HG02943 (cell line): Measurements from ENCODE around the gene TSNAXIP1.
A peak's percentile ranks its signal among the peaks of the same experiment; 100 is the strongest.

ENCODE experiments used
- ATAC-seq: cut with Tn5 transposase; IDR thresholded peaks from one replicate; pipeline ENCODE4 v1.9.1; 2021; ENCODE audit warnings: mild to moderate bottlenecking, low read depth, moderate library complexity; ENCODE audit not compliant: unreplicated experiment

The TSNAXIP1 gene

DNA sequence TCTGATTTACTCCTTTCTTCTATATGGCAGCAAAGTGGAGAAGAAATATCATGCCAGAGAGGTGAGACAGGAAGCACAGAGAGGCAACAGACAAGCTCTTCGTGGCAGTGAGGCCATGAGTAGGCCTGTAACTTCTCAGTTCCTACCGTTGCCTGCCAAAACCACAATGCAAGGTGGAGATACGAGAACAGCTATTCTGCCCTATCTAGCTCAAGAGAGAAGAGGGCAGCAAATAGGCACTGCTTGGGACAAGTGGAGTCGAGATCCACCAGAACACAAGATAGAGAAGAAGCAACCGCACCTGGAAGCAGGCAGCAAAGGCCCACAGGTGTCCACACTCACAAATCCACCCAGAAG is 25.1 kb upstream of the TSNAXIP1 start:
- no peak for ATAC-seq

DNA sequence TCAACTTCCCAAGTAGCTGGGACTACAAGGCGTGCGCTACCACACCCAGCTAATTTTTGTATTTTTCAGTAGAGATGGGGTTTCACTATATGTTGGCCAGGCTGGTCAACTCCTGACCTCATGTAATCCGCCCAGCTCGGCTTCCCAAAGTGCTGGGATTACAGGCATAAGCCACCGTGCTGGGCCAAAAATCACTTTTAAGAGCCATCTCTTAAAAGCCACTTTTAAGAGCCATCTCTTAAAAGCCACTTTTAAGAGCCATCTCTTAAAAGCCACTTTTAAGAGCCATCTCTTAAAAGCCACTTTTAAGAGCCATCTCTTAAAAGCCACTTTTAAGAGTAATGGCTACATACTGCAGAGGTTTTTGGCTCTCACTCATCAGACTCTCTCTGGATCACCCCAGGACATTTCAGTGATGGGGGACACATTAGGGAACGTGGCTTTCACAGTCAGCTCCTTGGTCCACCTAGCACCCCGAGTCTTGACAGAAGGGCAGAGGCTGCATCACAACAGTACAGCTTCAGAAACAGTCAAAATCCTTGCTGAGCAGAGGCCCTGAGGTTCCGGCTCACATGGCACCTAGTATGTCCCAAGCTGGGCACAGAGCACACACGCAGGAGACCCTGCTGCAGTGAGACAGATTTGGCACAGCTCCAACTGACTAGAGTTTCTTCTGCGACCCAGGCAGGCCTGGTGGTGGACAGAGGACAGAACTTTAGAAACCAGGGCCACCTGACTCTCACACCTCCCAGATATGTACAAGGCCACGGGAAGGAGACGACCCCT is 23.9 kb upstream of the TSNAXIP1 start:
- ATAC-seq = no peak

DNA sequence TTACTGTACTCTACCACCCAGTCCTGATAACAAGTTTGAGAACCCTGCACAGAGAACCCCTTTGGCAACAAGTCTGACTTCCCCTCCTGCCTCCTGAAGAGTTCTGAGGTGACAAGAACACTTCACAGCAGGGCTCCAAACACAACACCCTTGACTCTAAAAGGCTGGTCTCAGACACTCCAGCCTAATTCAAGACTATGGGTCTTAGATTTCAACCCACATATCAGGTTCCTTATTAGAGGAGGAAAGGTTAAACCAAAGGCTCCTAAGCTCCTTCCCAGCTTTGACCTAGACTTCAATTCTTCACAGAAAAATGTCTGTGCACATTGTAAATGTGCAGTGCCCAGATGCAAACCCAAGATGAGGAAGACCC is 23.4 kb upstream of the TSNAXIP1 start:
- no peak for ATAC-seq

DNA sequence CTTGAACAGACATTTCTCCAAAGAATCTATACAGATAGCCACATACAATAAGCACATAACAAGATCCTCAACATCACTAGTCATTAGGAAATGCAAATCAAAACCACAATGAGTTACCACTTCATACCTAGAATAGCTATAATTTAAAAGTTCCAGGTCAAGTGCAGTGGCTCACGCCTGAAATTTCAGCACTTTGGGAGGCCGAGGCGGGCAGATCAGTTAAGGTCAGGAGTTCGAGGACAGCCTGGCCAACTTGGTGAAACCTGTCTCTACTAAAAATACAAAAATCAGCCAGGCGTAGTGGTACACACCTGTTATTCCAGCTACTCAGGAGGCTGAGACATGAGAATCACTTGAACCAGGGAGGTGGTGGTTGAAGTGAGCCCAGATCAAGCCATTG is 20.2 kb upstream of the TSNAXIP1 start:
- no peak for ATAC-seq

DNA sequence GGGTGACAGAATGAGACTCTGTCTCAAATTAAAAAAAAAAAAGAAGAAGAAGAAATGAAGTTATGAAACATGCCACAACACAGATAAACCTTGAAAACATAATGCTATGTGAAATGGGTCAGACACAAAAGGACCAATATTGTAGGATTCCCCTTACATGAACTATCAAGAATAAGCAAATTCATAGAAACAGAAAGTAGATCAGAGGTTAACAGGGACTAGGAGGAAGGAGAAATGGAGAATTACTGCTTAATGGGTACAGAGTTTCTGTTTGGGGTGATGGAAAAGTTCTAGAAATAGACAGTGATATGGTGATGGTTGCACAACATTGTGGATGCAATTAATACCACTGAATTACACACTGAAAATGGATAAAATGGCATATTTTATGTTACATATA is 16.6 kb upstream of the TSNAXIP1 start:
- ATAC-seq = no peak

DNA sequence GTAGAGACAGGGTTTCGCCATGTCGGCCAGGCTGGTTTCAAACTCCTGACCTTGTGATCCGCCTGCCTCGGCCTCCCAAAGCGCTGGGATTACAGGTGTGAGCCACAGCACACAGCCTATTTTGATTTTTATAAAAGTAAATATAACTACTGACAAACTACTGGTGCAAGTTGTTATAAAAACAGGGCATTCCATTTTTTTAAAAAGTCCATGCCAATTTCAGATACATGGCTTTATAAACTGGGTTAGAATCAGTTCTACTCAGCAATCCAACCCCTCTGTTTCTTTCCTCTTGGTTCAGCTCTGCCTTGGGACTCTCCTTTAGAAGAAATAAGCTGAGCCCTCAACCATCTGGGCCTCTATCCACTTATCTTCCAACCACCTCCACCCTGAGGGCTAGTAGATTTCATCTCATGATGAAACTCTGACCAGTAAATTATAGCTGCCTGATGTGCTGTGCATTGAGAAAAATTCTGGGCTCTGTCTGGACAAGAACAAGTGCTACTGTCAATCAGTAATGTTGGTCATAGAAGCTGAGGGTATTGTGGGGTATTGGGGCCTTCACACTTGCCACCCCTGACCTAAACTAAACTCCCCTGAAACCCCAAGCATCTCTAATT is 10.5 kb upstream of the TSNAXIP1 start:
- no peak for ATAC-seq

DNA sequence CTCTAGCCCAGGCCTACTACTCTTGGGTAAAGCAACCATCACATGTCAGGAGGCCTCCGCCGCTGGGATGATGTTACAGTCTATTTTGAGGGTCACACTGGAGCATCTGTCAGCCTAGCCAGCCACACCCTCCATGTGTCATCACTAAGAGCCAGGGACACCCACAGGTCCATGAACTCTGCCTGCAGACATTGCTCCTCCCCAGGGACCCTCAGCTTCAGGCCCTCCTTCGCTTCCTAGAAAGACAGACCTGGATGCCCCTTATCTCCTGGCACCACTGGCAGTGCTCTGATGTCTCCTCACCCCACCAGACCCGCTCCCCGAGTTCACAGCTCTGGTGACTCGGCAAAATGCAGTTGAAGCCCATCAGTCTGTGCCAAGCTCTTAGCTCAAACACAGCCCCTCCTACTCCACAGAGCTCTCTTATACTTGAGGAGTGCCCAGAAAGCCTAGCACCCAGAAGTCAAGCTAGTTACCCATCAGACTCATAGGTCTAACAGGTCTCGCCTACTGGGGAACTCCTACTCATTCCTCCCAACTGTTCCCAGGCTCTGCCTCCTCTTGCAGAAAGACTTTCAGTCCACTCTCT is 6.3 kb upstream of the TSNAXIP1 start:
- ATAC-seq = no peak

DNA sequence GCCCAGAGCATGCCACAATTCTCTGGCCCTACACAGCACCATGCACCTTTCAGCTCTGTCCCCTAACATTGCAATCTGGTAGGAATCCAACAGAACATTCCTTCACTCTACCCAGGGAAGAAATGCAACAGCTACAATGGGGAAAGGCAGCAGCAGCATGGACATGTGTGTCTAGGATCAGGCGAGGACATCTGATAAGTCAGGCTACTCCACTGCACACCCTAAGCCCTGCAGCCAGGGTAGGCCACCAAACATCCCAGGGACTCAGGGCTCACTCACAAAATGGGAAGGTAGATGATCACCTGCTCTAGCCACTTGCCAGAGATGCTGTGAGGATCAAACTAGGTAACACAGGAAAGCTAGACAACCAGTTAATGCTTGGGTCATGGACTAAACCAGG is 5.4 kb upstream of the TSNAXIP1 start:
- no peak for ATAC-seq

DNA sequence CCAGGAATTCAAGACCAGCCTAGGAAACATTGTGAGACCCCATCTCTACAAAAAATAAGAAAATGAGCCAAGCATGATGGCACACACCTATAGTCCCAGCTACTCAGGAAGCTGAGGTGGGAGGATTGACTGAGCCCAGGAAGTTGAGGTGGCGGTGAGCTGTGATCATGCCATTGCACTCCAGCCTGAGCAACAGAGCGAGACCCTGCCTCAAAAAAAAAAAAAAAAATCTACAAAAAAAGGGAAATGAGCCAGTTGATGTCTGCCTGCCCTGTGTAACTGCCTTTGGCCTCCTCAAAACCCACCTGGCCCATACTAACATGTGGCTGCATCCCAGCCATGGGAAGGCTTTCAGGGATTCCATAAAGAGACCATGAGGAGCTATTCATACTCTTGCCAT is 4.8 kb upstream of the TSNAXIP1 start:
- ATAC-seq = no peak

DNA sequence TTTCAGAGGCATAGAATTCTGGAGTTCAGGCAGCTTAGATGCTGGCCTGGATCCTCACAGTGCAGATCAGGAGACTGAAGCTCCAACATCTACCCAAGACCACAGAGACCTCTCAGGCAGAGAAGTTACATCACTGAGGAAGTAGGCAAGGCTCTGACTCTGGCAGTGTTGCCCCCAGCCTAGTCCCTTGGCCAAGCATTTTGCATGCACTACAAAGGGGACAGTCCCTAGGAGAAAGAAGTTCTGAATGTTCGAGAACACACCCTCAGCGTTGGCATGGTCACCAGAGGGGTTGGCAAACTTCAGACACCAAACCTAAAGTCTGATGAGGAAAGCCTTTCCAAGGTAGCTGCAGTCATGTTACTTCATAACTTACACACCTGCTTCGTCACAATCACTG is 2.8 kb upstream of the TSNAXIP1 start:
- no peak for ATAC-seq

DNA sequence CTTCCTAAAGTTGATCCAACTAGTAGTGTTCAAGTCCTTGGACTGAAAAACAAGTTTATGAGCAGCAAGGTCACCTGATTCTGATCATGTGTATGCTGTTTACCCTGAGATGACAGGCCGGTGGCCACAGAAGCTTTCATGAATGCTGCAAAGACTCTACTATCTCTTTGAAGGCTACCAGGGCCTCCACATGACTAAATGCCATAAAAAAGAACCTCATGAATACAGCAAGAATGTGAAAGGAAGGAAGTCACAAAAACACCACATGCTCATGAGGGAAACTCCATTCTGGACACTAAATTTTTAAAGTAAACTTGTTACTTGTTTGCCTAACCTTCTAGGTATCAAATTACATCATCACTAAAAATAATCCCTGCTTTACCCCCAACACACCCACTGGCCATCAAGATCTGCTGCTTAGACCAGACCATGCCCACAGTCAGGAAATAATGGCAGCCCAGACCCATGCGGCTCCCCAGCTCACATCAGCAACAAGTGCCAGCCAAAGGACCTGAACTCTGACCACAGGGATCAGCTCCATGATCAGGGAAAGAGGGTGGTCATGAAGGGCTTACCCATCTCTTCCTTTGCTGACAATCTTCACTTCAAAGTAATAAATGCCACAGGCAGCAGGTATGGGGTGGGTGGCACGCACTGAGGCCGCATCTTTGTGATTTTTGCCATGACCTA is 1.7 kb upstream of the TSNAXIP1 start:
- no peak for ATAC-seq

DNA sequence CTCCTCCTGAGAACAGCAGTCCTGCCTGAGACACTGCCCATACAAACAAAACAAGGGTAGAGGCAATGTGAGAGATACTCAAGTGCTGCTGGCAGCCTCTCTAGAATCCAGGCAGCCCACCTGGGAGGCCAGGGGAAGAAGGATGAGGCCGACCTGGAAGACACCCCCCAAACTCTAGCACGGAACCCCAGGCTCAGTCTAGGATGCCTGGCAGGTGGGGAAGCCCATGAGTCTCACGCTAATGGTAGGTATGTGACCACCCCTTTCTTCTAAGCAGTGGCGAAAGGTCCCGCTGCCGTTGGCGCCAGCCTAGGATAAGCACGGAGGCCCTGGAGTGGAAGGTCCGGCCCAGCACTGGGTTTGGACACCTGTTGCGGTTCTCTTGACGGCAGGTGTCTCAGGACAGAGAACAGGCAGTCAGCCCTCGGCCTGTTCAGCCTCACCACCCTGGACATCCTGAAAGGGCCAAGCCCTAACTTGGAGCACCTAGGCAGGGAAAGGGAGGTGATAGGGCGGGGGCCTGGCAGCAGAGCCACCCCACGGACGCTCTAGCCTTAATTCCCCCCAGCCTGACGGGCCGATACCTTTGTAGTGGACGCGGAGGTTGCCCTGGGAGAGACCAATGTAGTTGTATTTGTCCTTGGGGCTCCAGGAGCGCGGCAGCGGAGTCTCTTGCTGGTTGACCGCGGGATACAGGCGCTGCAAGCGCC is 816 bp upstream of the TSNAXIP1 start:
- peak; percentile 5 for ATAC-seq

DNA sequence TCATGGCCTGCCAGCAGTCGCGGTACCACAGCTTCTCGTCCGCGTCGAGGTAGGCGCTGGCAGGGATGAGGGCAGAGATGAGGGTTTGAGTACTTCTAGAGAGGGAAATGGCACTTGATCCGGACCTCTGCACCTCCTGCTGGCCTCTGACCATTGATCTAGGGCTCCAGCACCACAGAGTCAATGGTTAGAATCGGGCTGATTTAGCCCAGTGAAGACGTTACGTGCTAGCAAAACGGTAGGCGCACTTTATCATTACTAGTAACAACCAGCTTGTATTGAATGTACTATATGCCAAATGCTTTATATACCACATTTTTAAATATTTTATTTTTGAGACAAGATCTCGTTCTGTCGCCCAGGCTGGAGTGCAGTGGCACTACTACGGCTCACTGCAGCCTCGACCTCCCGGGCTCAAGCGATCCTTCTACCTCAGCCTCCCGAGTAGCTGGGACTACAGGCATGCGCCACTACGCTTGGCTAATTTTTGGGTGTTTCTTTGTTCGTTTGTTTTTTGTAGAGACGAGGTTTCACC is 526 bp downstream of the TSNAXIP1 start:
- no peak for ATAC-seq

DNA sequence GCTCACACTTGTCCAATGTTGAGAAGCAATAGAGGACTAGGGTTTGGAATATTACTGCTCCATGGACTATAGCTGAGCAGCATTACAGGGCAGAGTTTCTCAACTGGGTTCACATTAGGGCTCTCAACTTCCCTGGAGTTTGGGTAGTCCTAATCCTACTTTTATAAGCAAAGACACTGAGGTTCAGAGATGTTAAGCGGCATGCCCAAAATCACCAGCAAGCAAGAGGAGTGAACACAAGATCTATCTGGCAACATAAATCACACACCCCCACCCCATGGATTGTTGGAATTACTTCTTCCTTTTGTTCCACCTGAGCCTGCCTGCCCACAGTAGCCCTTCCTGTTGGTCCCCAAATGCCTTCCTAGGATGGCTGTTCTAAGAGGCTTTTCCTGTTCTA is 5.2 kb downstream of the TSNAXIP1 start:
- no peak for ATAC-seq

DNA sequence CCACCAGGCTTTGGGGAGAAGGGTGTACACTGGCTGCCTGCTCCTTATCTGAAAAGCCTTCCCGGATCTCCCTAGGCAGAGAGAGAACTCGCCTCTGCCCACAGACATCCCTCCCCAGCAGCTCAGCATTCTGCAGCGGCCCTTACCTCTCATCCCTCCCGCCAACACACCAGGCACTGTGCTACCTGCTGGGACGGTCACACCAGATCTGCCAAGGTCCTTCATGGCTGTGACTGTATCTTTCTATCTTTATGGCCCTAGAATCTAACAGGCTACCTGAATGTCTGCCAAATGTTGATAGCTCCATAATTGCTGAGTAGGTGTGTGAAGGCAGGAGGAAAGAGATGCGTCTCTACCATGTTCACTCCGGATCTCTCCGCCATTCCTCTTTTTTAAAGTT is 7.9 kb downstream of the TSNAXIP1 start:
- ATAC-seq = no peak

DNA sequence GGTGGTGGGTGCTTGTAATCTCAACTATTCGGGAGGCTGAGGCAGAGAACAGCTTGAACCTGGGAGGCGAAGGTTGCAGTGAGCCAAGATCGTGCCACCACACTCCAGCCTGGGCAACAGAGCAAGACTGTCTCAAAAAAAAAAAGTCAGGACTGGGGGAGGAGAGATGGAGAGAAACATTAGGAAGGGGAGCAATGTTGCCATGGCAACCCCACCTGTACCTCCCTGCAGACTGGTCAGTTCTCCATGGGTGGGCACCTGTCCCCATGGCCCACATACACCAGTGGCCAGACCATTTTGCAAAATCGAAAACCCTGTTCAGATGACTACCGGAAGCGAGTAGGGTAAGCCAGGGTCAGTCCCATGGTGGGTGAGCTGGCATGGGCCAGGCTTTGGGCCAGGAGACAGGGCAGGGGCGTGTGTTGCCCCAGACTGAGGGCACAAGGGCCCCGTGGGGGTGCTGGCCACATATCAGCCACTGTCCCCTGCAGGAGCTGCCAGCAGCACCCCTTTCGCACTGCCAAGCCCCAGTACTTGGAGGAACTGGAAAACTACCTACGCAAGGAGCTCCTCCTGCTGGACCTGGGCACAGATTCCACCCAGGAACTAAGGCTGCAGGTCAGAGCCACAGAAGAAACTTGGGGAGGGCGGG is 14.0 kb downstream of the TSNAXIP1 start:
- no peak for ATAC-seq

DNA sequence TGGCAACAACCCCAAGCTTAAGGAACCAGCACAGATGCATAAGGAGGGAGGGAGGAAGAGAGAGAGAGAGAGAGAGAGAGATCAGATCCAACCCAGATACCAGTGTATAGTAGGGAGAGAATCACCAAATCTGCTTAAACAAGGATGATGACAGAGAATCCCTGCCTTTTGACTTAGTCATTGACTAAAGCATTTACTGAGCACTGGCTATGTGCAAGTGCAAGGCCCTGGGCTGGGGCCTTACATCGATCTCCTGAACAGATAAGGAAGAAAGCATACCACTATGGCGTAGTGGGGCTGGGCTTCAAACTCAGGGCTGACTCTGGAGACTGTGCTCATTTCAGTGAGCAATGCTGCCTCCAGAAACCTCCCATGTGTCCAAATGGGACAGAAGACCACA is 15.8 kb downstream of the TSNAXIP1 start:
- ATAC-seq = no peak

DNA sequence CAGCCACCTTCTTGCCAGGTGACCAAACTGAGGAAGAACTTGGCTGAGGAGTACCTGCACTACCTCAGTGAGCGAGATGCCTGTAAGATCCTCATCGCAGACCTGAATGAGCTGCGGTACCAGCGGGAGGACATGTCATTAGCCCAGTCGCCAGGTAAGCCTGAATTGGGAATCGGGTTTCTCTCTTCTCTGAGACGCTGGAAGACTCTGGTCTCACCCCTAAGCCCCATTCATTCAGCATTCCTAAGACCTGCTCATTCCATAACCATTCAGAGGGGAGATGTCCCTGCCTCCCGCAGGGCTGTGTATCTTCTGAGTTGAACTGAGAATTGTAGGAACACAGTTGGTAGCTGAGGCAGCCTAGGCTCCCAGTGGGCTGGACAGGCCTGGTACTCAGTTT is 18.4 kb downstream of the TSNAXIP1 start:
- no peak for ATAC-seq

DNA sequence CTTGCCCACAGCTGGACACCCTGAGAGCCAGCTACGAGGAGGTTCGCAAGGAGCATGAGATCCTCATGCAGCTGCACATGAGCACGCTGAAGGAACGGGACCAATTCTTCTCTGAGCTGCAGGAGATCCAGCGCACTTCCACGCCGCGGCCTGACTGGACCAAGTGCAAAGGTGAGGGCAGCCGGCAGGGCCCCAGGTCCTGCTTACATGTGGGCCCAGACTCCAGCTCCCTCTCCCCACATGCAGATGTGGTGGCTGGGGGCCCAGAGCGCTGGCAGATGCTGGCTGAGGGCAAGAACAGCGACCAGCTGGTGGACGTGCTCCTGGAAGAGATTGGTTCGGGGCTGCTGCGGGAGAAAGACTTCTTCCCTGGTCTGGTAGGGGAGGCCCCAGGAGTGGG is 19.2 kb downstream of the TSNAXIP1 start:
- no peak for ATAC-seq

DNA sequence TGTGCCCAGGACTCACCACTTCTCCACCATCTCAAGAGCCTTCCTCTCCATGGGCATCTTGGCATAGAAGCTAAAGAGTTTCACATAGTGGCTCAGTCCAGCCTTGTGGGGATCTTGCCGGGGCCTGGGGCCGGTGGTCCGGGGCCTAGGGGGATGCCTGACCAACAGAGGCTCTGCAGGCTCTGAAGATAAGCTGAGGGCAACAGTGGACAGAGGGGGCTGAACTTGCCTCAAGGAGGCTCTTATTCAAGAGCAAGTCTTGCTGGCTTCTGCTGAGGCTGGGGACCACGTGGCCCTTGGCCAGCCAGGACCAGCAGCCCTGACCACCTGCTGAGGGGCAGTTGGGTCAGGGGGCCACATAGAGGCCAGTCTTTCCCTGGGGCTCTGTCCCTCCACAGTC is 22.0 kb downstream of the TSNAXIP1 start:
- ATAC-seq = no peak
